HUES6 (cell line): ENCODE data around the gene PSMA2.
A peak's percentile ranks its signal among the peaks of the same experiment; 100 is the strongest.

Experiments used
- H3K27ac ChIP-seq: 2 replicates; pipeline ENCODE4 v1.7.0; 2013; ENCODE audit warnings: low read depth, mild to moderate bottlenecking, low read length, inconsistent platforms
- H3K27me3 ChIP-seq: 2 replicates; pipeline ENCODE4 v1.6.1; 2013; ENCODE audit warnings: low read length; ENCODE audit not compliant: control insufficient read depth, insufficient read depth
- H3K36me3 ChIP-seq: 2 replicates; pipeline ENCODE4 v1.6.1; 2013; ENCODE audit warnings: low read length; ENCODE audit not compliant: control insufficient read depth, insufficient read depth
- H3K4me1 ChIP-seq: 2 replicates; pipeline ENCODE4 v1.6.1; 2013; ENCODE audit warnings: low read length; ENCODE audit not compliant: control insufficient read depth, insufficient read depth
- H3K4me3 ChIP-seq: 2 replicates; pipeline ENCODE4 v1.5.1; 2013; ENCODE audit warnings: low read depth, low read length
- H3K9ac ChIP-seq: one replicate; pipeline ENCODE4 v1.6.1; 2013; ENCODE audit warnings: mild to moderate bottlenecking, low read length
- H3K9me3 ChIP-seq: 2 replicates; pipeline ENCODE4 v1.6.1; 2013; ENCODE audit warnings: low read depth, low read length; ENCODE audit not compliant: control insufficient read depth, insufficient read depth

Gene PSMA2

DNA sequence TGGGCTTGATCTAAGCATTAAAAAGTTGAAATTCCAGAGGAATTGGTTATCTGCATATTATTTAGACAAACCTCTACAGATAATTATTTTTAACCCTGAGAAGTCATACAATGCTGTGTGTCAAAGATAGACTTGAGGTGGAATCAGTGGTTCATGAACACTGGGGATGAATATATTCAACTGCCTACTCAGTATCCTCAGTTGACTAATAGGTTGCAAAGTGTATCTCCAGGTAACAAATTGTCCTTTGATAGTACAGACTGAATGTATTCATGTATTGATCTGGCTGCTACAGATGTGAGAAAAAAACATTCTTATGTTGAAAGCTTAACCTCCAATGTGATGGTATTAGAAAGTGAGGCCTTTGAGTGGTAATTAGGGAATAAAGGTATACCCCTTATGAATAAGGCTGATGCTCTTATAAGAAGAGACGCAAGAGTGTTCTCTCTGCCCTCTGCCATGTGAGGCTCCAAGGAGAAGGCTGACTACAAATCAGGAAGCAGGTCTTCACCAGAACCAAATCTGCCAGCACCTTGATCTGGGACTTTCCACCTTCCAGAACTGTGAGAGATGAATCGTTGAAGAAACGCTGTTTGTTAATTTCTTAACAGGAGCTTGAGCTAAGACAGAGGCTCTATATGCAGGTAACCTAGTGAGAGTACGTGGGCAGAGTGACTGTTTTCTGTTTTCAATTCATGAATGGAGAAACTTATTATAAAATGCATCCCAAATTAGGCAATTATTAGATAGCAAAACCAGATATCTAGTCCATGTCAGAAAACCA, 7.7 kb upstream of the PSMA2 start:
- no peak overlapping the region for H3K4me3 ChIP-seq
- H3K27me3 ChIP-seq, result no peaks in the 10 kb centered on the region
- no peak overlapping the region for H3K9ac ChIP-seq
- no peak overlapping the region for H3K27ac ChIP-seq
- H3K9me3 ChIP-seq, result no peaks in the 10 kb centered on the region
- peaks cover 54% of the 10 kb centered on the region for H3K36me3 ChIP-seq
- H3K4me1 ChIP-seq, result peaks cover 6% of the 10 kb centered on the region; the same call in 1 of the 2 replicates

DNA sequence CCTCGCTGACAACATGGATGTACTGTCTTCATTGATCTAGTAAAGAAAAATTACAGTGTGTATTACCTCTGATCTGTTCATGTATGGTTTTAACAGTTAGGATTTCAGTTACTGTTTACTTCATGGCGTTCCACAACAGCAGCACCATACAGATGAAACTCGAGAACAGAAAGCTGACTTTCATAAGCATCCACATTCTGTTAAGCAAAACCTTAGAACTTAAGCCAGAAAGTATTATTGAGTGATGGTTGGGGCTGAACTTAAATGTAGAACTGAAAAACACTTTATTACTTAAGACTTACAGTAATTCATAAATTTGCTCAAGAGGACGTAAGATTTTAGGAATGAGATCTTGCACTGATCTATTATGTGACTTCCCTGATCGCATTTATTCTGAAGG, 3.9 kb upstream of the PSMA2 start:
- no peaks in the 10 kb centered on the region for H3K27me3 ChIP-seq
- no peak overlapping the region for H3K4me3 ChIP-seq
- no peaks in the 10 kb centered on the region for H3K9me3 ChIP-seq
- no peak overlapping the region for H3K9ac ChIP-seq
- no peaks in the 10 kb centered on the region for H3K4me1 ChIP-seq
- H3K36me3 ChIP-seq, result peaks cover 57% of the 10 kb centered on the region
- H3K27ac ChIP-seq, result no peak overlapping the region

GRCh38 chr7:42934291-42934690, 2.3 kb upstream of the PSMA2 start:
- Histone ChIP-seq H3K4me1 (peaks cover 3% of the 10 kb centered on the region; the same call in 1 of the 2 replicates), H3K27ac (no peak overlapping the region), H3K9ac (no peak overlapping the region), H3K27me3 (no peaks in the 10 kb centered on the region), H3K36me3 (peaks cover 46% of the 10 kb centered on the region), H3K9me3 (no peaks in the 10 kb centered on the region), H3K4me3 (no peak overlapping the region)

GRCh38 chr7:42932811-42933591, 1.0 kb upstream of the PSMA2 start:
- peaks cover 4% of the 10 kb centered on the region; the same call in 1 of the 2 replicates for H3K4me1 ChIP-seq
- no peaks in the 10 kb centered on the region for H3K27me3 ChIP-seq
- H3K36me3 ChIP-seq, result peaks cover 35% of the 10 kb centered on the region
- H3K9me3 ChIP-seq, result no peaks in the 10 kb centered on the region
- peak overlapping the region; percentile 97 for H3K9ac ChIP-seq
- peak overlapping the region; percentile 99 for H3K4me3 ChIP-seq
- H3K27ac ChIP-seq, result peak overlapping the region; percentile 80

GRCh38 chr7:42931447-42931833, 534 bp downstream of the PSMA2 start:
- peak overlapping the region; percentile 97 for H3K9ac ChIP-seq
- H3K4me1 ChIP-seq, result peaks cover 4% of the 10 kb centered on the region; the same call in 1 of the 2 replicates
- no peaks in the 10 kb centered on the region for H3K9me3 ChIP-seq
- H3K27ac ChIP-seq, result peak overlapping the region; percentile 92
- H3K36me3 ChIP-seq, result peaks cover 33% of the 10 kb centered on the region
- H3K27me3 ChIP-seq, result no peaks in the 10 kb centered on the region
- peak overlapping the region; percentile 99 for H3K4me3 ChIP-seq

DNA sequence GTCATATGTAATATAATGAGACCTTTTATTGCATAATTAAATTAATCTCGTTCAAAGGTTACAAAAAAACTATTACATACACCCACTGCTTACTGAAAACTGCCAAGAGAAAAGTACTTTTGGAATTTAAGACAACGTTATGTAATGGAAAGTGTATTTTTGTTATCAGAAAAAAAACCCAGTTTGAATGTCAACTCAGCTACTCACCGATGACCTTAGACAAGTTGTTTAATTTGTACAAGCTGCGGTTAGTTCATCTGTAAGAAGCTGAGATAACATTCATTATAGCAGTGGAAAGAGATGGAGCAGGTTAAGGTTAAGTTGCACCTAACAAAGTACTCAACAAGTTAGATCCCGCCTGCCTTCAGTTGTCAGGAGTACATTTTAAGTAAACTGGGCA, 1.1 kb downstream of the PSMA2 start:
- Histone ChIP-seq H3K9me3 (no peaks in the 10 kb centered on the region), H3K27ac (0 out of 2 replicates have a peak overlapping the region, but pooled peaks have one; percentile 92), H3K4me3 (peak overlapping the region; percentile 99), H3K27me3 (no peaks in the 10 kb centered on the region), H3K4me1 (peaks cover 4% of the 10 kb centered on the region; the same call in 1 of the 2 replicates), H3K9ac (peak overlapping the region; percentile 97), H3K36me3 (peaks cover 33% of the 10 kb centered on the region)

GRCh38 chr7:42929449-42929848, 2.5 kb downstream of the PSMA2 start:
- Histone ChIP-seq H3K4me1 (peaks cover 4% of the 10 kb centered on the region; the same call in 1 of the 2 replicates), H3K9ac (no peak overlapping the region), H3K9me3 (no peaks in the 10 kb centered on the region), H3K27me3 (no peaks in the 10 kb centered on the region), H3K27ac (no peak overlapping the region), H3K36me3 (peaks cover 36% of the 10 kb centered on the region), H3K4me3 (peak overlapping the region; percentile 99; the same call in 1 of the 2 replicates)

DNA sequence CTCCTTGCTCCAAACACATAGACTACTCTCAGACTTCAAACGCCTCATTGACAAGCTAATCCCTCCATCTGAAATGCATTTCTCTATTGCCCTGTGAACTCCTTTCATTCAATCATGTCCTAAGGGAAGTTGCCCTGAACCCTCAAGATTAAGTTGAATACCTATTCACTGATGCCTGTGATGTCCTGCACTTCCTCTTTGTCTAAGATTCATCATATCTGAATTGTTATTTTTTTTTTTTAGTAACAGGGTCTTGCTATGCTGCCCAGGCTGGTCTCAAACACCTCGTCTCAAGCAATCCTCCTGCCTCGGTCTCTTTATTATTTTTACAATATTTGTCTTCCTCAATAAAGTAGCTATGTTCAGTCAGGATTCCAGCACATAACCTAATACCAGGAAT, 3.2 kb downstream of the PSMA2 start:
- no peak overlapping the region for H3K9ac ChIP-seq
- peaks cover 4% of the 10 kb centered on the region; the same call in 1 of the 2 replicates for H3K4me1 ChIP-seq
- no peaks in the 10 kb centered on the region for H3K27me3 ChIP-seq
- H3K4me3 ChIP-seq, result no peak overlapping the region
- H3K9me3 ChIP-seq, result no peaks in the 10 kb centered on the region
- H3K36me3 ChIP-seq, result peaks cover 41% of the 10 kb centered on the region
- H3K27ac ChIP-seq, result no peak overlapping the region

GRCh38 chr7:42926204-42926603, 5.8 kb downstream of the PSMA2 start:
- peaks cover 4% of the 10 kb centered on the region; the same call in 1 of the 2 replicates for H3K4me1 ChIP-seq

GRCh38 chr7:42925630-42926029, 6.3 kb downstream of the PSMA2 start:
- Histone ChIP-seq H3K9me3 (no peaks in the 10 kb centered on the region), H3K27ac (no peak overlapping the region), H3K36me3 (peaks cover 72% of the 10 kb centered on the region), H3K27me3 (no peaks in the 10 kb centered on the region), H3K4me3 (no peak overlapping the region), H3K4me1 (peaks cover 4% of the 10 kb centered on the region; the same call in 1 of the 2 replicates), H3K9ac (no peak overlapping the region)

More at GRCh38 chr7:42926204-42926603, 5.8 kb downstream of the PSMA2 start:
- peaks cover 66% of the 10 kb centered on the region for H3K36me3 ChIP-seq
- H3K4me3 ChIP-seq, result no peak overlapping the region
- H3K27ac ChIP-seq, result no peak overlapping the region
- H3K9me3 ChIP-seq, result no peaks in the 10 kb centered on the region
- H3K27me3 ChIP-seq, result no peaks in the 10 kb centered on the region
- H3K9ac ChIP-seq, result no peak overlapping the region
